ENCODE results near the gene RMC1. TPM values are rescaled to one million over a fixed set of nuclear protein-coding genes. Genes with fewer than 3 reads are reported as not detected.

Gene RMC1
- total RNA-seq, 1 experiment from 2014 or later: 38.4 TPM

DNA sequence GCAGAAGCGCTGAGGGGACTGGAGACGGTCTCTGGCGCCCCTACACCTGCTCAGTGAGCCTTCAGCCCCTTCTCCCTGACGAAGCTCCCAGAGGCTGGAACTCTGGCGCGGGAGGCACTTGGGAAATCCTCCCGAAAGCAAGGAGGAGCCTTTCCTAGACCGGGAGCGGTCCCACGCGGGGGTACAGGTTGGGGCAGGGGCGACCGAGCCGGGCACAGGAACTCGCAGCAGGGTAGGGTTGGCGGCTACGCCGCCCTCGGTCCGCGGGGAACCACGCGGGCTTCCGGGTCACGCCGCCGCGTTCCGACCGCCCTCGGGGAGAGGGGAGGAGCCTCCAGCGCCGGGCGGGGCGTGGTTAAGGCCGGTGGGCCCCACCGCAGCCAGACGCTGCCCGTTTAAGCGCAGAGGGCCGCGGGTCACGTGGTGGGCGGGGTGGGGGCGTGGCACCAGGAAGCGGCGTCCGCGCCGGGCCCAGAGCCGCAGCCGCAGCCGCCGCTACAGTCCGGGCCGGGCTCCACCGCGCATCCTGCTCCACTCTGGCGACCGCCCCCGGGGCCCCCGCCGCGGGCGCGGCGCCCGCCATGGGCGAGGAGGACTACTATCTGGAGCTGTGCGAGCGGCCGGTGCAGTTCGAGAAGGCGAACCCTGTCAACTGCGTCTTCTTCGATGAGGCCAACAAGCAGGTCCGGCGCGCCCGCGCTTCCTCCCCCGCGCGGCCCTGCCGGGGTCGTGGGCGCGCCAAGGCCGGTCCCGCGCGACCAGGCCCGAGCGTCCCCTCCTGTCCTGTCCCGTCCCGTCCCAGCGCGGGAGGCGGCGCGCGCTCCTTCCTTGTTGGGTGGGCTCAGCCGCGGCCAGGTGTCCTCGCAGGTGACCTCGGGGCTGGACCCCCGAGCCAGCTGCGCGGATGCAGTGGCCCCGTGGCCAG is at the start of gene RMC1 (continued):
- TF ChIP-seq, protein P1, sequence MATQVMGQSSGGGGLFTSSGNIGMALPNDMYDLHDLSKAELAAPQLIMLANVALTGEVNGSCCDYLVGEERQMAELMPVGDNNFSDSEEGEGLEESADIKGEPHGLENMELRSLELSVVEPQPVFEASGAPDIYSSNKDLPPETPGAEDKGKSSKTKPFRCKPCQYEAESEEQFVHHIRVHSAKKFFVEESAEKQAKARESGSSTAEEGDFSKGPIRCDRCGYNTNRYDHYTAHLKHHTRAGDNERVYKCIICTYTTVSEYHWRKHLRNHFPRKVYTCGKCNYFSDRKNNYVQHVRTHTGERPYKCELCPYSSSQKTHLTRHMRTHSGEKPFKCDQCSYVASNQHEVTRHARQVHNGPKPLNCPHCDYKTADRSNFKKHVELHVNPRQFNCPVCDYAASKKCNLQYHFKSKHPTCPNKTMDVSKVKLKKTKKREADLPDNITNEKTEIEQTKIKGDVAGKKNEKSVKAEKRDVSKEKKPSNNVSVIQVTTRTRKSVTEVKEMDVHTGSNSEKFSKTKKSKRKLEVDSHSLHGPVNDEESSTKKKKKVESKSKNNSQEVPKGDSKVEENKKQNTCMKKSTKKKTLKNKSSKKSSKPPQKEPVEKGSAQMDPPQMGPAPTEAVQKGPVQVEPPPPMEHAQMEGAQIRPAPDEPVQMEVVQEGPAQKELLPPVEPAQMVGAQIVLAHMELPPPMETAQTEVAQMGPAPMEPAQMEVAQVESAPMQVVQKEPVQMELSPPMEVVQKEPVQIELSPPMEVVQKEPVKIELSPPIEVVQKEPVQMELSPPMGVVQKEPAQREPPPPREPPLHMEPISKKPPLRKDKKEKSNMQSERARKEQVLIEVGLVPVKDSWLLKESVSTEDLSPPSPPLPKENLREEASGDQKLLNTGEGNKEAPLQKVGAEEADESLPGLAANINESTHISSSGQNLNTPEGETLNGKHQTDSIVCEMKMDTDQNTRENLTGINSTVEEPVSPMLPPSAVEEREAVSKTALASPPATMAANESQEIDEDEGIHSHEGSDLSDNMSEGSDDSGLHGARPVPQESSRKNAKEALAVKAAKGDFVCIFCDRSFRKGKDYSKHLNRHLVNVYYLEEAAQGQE (IDR thresholded peaks at IDR 0.05; ENCODE audit: low read depth): no peak
- TF ChIP-seq EZH2phosphoT487 (IDR thresholded peaks at IDR 0.05; ENCODE audit: borderline replicate concordance) (no peak), SP1 (IDR thresholded peaks at IDR 0.05; ENCODE audit: low read depth) (peak; percentile 93), CBX3 (IDR thresholded peaks at IDR 0.05; ENCODE audit: low read depth) (peak; percentile 65; the same call in 1 of the 2 replicates), EZH2 (IDR thresholded peaks at IDR 0.05) (no peak)

DNA sequence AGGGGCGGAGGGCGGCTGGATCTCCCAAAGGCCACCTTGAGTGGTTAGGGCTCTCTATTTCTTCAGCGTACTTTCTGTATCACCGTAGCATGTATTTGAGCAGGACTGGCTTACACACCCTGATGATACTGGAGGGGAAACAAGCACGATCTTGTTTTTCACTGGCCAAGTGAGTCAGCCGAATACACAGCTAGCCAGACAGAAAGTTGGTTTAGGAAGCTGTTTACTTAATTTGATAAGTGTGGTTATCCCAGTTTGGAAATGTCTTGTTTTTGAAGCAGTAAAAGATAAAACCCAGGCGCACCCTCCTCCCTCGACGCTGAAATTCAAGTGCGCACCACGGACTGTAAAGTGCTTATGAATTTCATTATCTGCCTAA is 49.6 kb upstream of the RMC1 start:
- no peaks in the 10 kb centered on the region for H3K9me3 ChIP-seq (ENCODE audit: control insufficient read depth in 1 of 2, insufficient read depth in 1 of 2, low read depth in 1 of 2, low read length in 2 of 2)
- peak overlapping the region; percentile 70 for H3K27ac ChIP-seq (ENCODE audit: low read depth, low read length)
- H2AFZ ChIP-seq (ENCODE audit: low read depth, low read length, poor library complexity, severe bottlenecking): no peak overlapping the region
- peak overlapping the region; percentile 83 for H3K9ac ChIP-seq (ENCODE audit: low read length)
- POLR2A ChIA-PET: interaction anchor here (1.0 to 2.2 kb wide), 4 partner anchors 10 to 320 kb away, joined by 4 to 7 read pairs (median 5); no protein-coding TSS in a partner anchor
- DNase-seq (ENCODE audit: low read depth, low spot score) (no peak), ATAC-seq (peak; percentile 23)
- TF ChIP-seq TCF7L2 (IDR thresholded peaks at IDR 0.05; ENCODE audit: borderline replicate concordance, extremely low read depth, insufficient read depth, insufficient read length) (no peak), ZFX (IDR thresholded peaks at IDR 0.05) (no peak), POLR2AphosphoS5 (IDR thresholded peaks at IDR 0.05; ENCODE audit: low read depth, low read length) (no peak), FOSL1 (IDR thresholded peaks at IDR 0.05; ENCODE audit: low read depth) (no peak), JUND (IDR thresholded peaks at IDR 0.05) (no peak), SIN3A (IDR thresholded peaks at IDR 0.05; ENCODE audit: low read depth) (no peak), ZNF274 (IDR thresholded peaks at IDR 0.05; ENCODE audit: low read depth, low read length) (no peak), CBX3 (IDR thresholded peaks at IDR 0.05; ENCODE audit: low read depth) (no peak), SP1 (IDR thresholded peaks at IDR 0.05; ENCODE audit: low read depth) (no peak), CEBPB (IDR thresholded peaks at IDR 0.05; ENCODE audit: low read depth) (no peak), EZH2 (IDR thresholded peaks at IDR 0.05) (no peak), YY1 (IDR thresholded peaks at IDR 0.05; ENCODE audit: extremely low read depth, insufficient replicate concordance, low read depth, low read length) (no peak)
- TF ChIP-seq, protein P2, sequence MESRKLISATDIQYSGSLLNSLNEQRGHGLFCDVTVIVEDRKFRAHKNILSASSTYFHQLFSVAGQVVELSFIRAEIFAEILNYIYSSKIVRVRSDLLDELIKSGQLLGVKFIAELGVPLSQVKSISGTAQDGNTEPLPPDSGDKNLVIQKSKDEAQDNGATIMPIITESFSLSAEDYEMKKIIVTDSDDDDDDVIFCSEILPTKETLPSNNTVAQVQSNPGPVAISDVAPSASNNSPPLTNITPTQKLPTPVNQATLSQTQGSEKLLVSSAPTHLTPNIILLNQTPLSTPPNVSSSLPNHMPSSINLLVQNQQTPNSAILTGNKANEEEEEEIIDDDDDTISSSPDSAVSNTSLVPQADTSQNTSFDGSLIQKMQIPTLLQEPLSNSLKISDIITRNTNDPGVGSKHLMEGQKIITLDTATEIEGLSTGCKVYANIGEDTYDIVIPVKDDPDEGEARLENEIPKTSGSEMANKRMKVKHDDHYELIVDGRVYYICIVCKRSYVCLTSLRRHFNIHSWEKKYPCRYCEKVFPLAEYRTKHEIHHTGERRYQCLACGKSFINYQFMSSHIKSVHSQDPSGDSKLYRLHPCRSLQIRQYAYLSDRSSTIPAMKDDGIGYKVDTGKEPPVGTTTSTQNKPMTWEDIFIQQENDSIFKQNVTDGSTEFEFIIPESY (IDR thresholded peaks at IDR 0.05; ENCODE audit: extremely low read depth, insufficient replicate concordance, low read length): no peak
- TF ChIP-seq, protein P3, sequence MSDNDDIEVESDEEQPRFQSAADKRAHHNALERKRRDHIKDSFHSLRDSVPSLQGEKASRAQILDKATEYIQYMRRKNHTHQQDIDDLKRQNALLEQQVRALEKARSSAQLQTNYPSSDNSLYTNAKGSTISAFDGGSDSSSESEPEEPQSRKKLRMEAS (IDR thresholded peaks at IDR 0.05): no peak
- intact Hi-C loops (cut with micrococcal nuclease): loop anchor here (2.0 kb wide), 1 partner anchor 133 kb away; the partner anchor contains the start of gene NPC1
- peaks cover 56% of the 10 kb centered on the region for H3K79me2 ChIP-seq (ENCODE audit: insufficient read depth, low read length)
- BruUV-seq (replicated peaks): no TSS peak
- CTCF ChIA-PET: interaction anchor here (0.9 to 1.5 kb wide), 3 partner anchors 42 to 655 kb away, joined by 3 to 4 read pairs (median 4); no protein-coding TSS in a partner anchor
- no peaks in the 10 kb centered on the region for H3K9me2 ChIP-seq (ENCODE audit: insufficient read depth)
- H3K27me3 ChIP-seq (ENCODE audit: insufficient read depth, low read length): no peaks in the 10 kb centered on the region
- peaks cover 8% of the 10 kb centered on the region; the same call in 1 of the 2 replicates for H4K20me1 ChIP-seq (ENCODE audit: insufficient read depth)
- H3K4me2 ChIP-seq (ENCODE audit: low read length): peak overlapping the region; percentile 89
- H3K4me1 ChIP-seq (ENCODE audit: control insufficient read depth in 1 of 2, insufficient read depth in 2 of 2, low read length in 2 of 2): peaks cover 18 to 29% of the 10 kb centered on the region in 2 experiments
- RAD21 ChIA-PET (ENCODE audit: low non-redundant PET in 1 of 2, low total read pairs in 2 of 2, uncharacterized antibody in 2 of 2, unreplicated experiment in 2 of 2): no interaction called here
- H3K36me3 ChIP-seq (ENCODE audit: control insufficient read depth in 1 of 2, insufficient read depth in 2 of 2, low read length in 2 of 2): peaks cover 0 to 2% of the 10 kb centered on the region in 2 experiments; a peak in 2 of 4 replicates
- peak overlapping the region; percentile 85 to 97 for H3K4me3 ChIP-seq (replicated peaks in 1 of 2; ENCODE audit: low read depth in 1 of 2, low read length in 2 of 2)

All from HCT116 (cell line).